Erythroblast (primary cell): ENCODE results near the gene ZNF830.
A peak's percentile ranks its signal among the peaks of the same experiment; 100 is the strongest.

Source experiments
- GATA1 ChIP-seq: IDR thresholded peaks from 2 replicates; pipeline ENCODE4 v1.6.1; 2011; ENCODE audit warnings: low read depth, mild to moderate bottlenecking, control low read depth, low read length, moderate library complexity
- POLR2A ChIP-seq: IDR thresholded peaks from 2 replicates; pipeline ENCODE4 v1.6.1; 2011; ENCODE audit warnings: mild to moderate bottlenecking, low read length

GRCh38 chr17:34980681-34981537 lies 19.6 kb downstream of the ZNF830 start:
- TF ChIP-seq POLR2A (peak; percentile 68), GATA1 (no peak)
